Ishikawa (cell line): ENCODE measurements around the gene NUDT5.

Experiments used
- EP300 ChIP-seq: IDR thresholded peaks from 2 replicates; pipeline ENCODE4 v1.6.1; 2012; ENCODE audit warnings: borderline replicate concordance
- MAX ChIP-seq: IDR thresholded peaks from 2 replicates; pipeline ENCODE4 v1.6.1; 2012
- NFIC ChIP-seq: IDR thresholded peaks from 2 replicates; pipeline ENCODE4 v1.6.1; 2012
- TAF1 ChIP-seq: IDR thresholded peaks from 2 replicates; pipeline ENCODE4 v1.6.1; 2012; ENCODE audit warnings: low read depth, mild to moderate bottlenecking
- TCF12 ChIP-seq: IDR thresholded peaks from 2 replicates; pipeline ENCODE4 v1.6.1; 2012; ENCODE audit warnings: low read depth
- USF1 ChIP-seq: IDR thresholded peaks from 2 replicates; pipeline ENCODE4 v1.6.1; 2012
- YY1 ChIP-seq: IDR thresholded peaks from 2 replicates; pipeline ENCODE4 v1.6.1; 2012; ENCODE audit warnings: low read depth
- TF ChIP-seq, protein P1 (sequence below): IDR thresholded peaks from 2 replicates; pipeline ENCODE4 v1.6.1; 2012; ENCODE audit warnings: low read depth, mild to moderate bottlenecking

- no peak for TF ChIP-seq TCF12
- TF ChIP-seq, protein P1, sequence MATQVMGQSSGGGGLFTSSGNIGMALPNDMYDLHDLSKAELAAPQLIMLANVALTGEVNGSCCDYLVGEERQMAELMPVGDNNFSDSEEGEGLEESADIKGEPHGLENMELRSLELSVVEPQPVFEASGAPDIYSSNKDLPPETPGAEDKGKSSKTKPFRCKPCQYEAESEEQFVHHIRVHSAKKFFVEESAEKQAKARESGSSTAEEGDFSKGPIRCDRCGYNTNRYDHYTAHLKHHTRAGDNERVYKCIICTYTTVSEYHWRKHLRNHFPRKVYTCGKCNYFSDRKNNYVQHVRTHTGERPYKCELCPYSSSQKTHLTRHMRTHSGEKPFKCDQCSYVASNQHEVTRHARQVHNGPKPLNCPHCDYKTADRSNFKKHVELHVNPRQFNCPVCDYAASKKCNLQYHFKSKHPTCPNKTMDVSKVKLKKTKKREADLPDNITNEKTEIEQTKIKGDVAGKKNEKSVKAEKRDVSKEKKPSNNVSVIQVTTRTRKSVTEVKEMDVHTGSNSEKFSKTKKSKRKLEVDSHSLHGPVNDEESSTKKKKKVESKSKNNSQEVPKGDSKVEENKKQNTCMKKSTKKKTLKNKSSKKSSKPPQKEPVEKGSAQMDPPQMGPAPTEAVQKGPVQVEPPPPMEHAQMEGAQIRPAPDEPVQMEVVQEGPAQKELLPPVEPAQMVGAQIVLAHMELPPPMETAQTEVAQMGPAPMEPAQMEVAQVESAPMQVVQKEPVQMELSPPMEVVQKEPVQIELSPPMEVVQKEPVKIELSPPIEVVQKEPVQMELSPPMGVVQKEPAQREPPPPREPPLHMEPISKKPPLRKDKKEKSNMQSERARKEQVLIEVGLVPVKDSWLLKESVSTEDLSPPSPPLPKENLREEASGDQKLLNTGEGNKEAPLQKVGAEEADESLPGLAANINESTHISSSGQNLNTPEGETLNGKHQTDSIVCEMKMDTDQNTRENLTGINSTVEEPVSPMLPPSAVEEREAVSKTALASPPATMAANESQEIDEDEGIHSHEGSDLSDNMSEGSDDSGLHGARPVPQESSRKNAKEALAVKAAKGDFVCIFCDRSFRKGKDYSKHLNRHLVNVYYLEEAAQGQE, result no peak
- TF ChIP-seq USF1, result no peak
- no peak for TF ChIP-seq MAX
- TF ChIP-seq NFIC, result no peak
- TF ChIP-seq TAF1, result no peak
- no peak for TF ChIP-seq EP300
- TF ChIP-seq YY1, result no peak
These were observed 6.3 kb downstream of the NUDT5 start for GRCh38 chr10:12189426-12189825.
